ENCODE measurements around the gene ADARB1.

GRCh38 chr21:45262041-45262581 is 187.7 kb downstream of the ADARB1 start:
- TF ChIP-seq, protein P1, sequence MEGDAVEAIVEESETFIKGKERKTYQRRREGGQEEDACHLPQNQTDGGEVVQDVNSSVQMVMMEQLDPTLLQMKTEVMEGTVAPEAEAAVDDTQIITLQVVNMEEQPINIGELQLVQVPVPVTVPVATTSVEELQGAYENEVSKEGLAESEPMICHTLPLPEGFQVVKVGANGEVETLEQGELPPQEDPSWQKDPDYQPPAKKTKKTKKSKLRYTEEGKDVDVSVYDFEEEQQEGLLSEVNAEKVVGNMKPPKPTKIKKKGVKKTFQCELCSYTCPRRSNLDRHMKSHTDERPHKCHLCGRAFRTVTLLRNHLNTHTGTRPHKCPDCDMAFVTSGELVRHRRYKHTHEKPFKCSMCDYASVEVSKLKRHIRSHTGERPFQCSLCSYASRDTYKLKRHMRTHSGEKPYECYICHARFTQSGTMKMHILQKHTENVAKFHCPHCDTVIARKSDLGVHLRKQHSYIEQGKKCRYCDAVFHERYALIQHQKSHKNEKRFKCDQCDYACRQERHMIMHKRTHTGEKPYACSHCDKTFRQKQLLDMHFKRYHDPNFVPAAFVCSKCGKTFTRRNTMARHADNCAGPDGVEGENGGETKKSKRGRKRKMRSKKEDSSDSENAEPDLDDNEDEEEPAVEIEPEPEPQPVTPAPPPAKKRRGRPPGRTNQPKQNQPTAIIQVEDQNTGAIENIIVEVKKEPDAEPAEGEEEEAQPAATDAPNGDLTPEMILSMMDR (conservative IDR thresholded peaks at IDR 0.05; ENCODE audit: low read depth in 2 of 2), result no peak
- no peak for TF ChIP-seq EZH2 (IDR thresholded peaks at IDR 0.05; ENCODE audit: low read depth, unreplicated experiment)
- TF ChIP-seq POLR2AphosphoS5 (IDR thresholded peaks at IDR 0.05; ENCODE audit: low read depth), result no peak
- no peak for TF ChIP-seq ZNF331 (CRISPR knock-in tag; IDR thresholded peaks at IDR 0.05; ENCODE audit: low read depth)
- TF ChIP-seq, protein P2, sequence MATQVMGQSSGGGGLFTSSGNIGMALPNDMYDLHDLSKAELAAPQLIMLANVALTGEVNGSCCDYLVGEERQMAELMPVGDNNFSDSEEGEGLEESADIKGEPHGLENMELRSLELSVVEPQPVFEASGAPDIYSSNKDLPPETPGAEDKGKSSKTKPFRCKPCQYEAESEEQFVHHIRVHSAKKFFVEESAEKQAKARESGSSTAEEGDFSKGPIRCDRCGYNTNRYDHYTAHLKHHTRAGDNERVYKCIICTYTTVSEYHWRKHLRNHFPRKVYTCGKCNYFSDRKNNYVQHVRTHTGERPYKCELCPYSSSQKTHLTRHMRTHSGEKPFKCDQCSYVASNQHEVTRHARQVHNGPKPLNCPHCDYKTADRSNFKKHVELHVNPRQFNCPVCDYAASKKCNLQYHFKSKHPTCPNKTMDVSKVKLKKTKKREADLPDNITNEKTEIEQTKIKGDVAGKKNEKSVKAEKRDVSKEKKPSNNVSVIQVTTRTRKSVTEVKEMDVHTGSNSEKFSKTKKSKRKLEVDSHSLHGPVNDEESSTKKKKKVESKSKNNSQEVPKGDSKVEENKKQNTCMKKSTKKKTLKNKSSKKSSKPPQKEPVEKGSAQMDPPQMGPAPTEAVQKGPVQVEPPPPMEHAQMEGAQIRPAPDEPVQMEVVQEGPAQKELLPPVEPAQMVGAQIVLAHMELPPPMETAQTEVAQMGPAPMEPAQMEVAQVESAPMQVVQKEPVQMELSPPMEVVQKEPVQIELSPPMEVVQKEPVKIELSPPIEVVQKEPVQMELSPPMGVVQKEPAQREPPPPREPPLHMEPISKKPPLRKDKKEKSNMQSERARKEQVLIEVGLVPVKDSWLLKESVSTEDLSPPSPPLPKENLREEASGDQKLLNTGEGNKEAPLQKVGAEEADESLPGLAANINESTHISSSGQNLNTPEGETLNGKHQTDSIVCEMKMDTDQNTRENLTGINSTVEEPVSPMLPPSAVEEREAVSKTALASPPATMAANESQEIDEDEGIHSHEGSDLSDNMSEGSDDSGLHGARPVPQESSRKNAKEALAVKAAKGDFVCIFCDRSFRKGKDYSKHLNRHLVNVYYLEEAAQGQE (IDR thresholded peaks at IDR 0.05; ENCODE audit: unreplicated experiment), result no peak
- TF ChIP-seq JUNB (IDR thresholded peaks at IDR 0.05; ENCODE audit: unreplicated experiment), result no peak
- no peak for TF ChIP-seq CREB1 (CRISPR knock-in tag; IDR thresholded peaks at IDR 0.05; ENCODE audit: low read depth)
- TF ChIP-seq EZH2phosphoT487 (IDR thresholded peaks at IDR 0.05; ENCODE audit: unreplicated experiment), result no peak
- TF ChIP-seq STAT1 (IDR thresholded peaks at IDR 0.05; ENCODE audit: unreplicated experiment), result no peak
- TF ChIP-seq, protein P3, sequence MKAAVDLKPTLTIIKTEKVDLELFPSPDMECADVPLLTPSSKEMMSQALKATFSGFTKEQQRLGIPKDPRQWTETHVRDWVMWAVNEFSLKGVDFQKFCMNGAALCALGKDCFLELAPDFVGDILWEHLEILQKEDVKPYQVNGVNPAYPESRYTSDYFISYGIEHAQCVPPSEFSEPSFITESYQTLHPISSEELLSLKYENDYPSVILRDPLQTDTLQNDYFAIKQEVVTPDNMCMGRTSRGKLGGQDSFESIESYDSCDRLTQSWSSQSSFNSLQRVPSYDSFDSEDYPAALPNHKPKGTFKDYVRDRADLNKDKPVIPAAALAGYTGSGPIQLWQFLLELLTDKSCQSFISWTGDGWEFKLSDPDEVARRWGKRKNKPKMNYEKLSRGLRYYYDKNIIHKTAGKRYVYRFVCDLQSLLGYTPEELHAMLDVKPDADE (IDR thresholded peaks at IDR 0.05), result no peak
